SU-DHL-6 (cell line): ENCODE results near the gene KCNJ15.

Experiments
- H2AFZ ChIP-seq: fragments of 200-600 bp; sonication (generic); 2 replicates; pipeline ENCODE4 v1.6.1; 2014; ENCODE audit warnings: low read depth, mild to moderate bottlenecking, moderate library complexity, mixed read lengths, antibody characterized with exemption, low read length; ENCODE audit not compliant: severe bottlenecking
- H3F3A ChIP-seq: fragments of 200-600 bp; shearing (Covaris generic); 2 replicates; pipeline ENCODE4 v1.6.0; 2016; ENCODE audit warnings: antibody characterized with exemption, mild to moderate bottlenecking; ENCODE audit not compliant: insufficient read depth
- H3K27ac ChIP-seq: fragments of 200-600 bp; sonication (generic); 2 replicates; pipeline ENCODE4 v1.5.1; 2016; ENCODE audit warnings: low read depth, mild to moderate bottlenecking, low read length, moderate library complexity, mixed read lengths
- H3K27me3 ChIP-seq: fragments of 200-600 bp; sonication (generic), shearing (Covaris generic); 2 replicates; pipeline ENCODE4 v1.6.0; 2014; ENCODE audit warnings: mild to moderate bottlenecking, low read length
- H3K36me3 ChIP-seq: fragments of 200-600 bp; sonication (generic); 2 replicates; pipeline ENCODE4 v1.6.1; 2014; ENCODE audit warnings: mild to moderate bottlenecking, low read length, mixed read lengths
- H3K4me2 ChIP-seq: fragments of 300-600, 200-600 bp; shearing (Covaris generic), sonication (generic); 2 replicates; pipeline ENCODE4 v1.6.0; 2014; ENCODE audit warnings: low read length, low read depth, mild to moderate bottlenecking; ENCODE audit not compliant: poor library complexity, severe bottlenecking
- H3K4me3 ChIP-seq: fragments of 200-600 bp; sonication (generic); 2 replicates; pipeline ENCODE4 v1.5.1; 2014; ENCODE audit warnings: antibody characterized with exemption, low read length, mild to moderate bottlenecking, mixed read lengths; ENCODE audit not compliant: insufficient read depth, poor library complexity, severe bottlenecking
- H3K79me2 ChIP-seq: fragments of 200-600 bp; sonication (generic); 2 replicates; pipeline ENCODE4 v1.6.1; 2014; ENCODE audit warnings: mild to moderate bottlenecking, low read length, moderate library complexity; ENCODE audit not compliant: insufficient read depth
- H3K9ac ChIP-seq: fragments of 200-600 bp; sonication (generic); 2 replicates; pipeline ENCODE4 v1.7.0; 2014; ENCODE audit warnings: mild to moderate bottlenecking, low read length
- H3K9me2 ChIP-seq: fragments of 200-600 bp; sonication (generic); replicated peaks from 2 replicates; pipeline ENCODE4 v1.6.1; 2014; ENCODE audit warnings: low read length; ENCODE audit not compliant: insufficient read depth
- H3K9me3 ChIP-seq: fragments of 200-600 bp; sonication (generic); 2 replicates; pipeline ENCODE4 v1.6.1; 2014; ENCODE audit warnings: low read length, mixed read lengths; ENCODE audit not compliant: insufficient read depth
- H4K20me1 ChIP-seq: fragments of 200-600 bp; sonication (generic); 2 replicates; pipeline ENCODE4 v1.6.1; 2014; ENCODE audit warnings: low read depth, mild to moderate bottlenecking, antibody characterized with exemption, low read length, moderate library complexity, mixed read lengths
- CTCF ChIP-seq: fragments of 200-600 bp; sonication (generic); IDR thresholded peaks from one replicate; pipeline ENCODE4 v1.5.1; 2017; ENCODE audit warnings: antibody characterized with exemption, mild to moderate bottlenecking, low read length, moderate library complexity; ENCODE audit not compliant: insufficient read depth, poor library complexity, severe bottlenecking
- EZH2phosphoT487 ChIP-seq: fragments of 200-600 bp; sonication (generic), shearing (Covaris generic); conservative IDR thresholded peaks from 2 replicates; pipeline ENCODE4 v1.6.1; 2018; ENCODE audit warnings: mild to moderate bottlenecking, antibody characterized with exemption, low read length, moderate library complexity, mixed read lengths

KCNJ15 gene

GRCh38 chr21:38272215-38272614, 15.4 kb downstream of the KCNJ15 start:
- Histone ChIP-seq H3K27me3 (no peaks in the 10 kb centered on the region), H3K27ac (no peak overlapping the region), H3F3A (no peaks in the 10 kb centered on the region), H3K79me2 (no peaks in the 10 kb centered on the region), H4K20me1 (no peaks in the 10 kb centered on the region), H3K9me3 (no peaks in the 10 kb centered on the region), H3K9me2 (no peaks in the 10 kb centered on the region), H3K36me3 (no peaks in the 10 kb centered on the region), H3K9ac (no peak overlapping the region), H3K4me2 (no peak overlapping the region), H3K4me3 (no peak overlapping the region), H2AFZ (no peak overlapping the region)
- TF ChIP-seq CTCF, result no peak

- Histone ChIP-seq H3K27ac (no peak overlapping the region), H3K36me3 (no peaks in the 10 kb centered on the region), H3K9me3 (no peaks in the 10 kb centered on the region), H3K27me3 (no peaks in the 10 kb centered on the region), H3K4me2 (no peak overlapping the region), H3K9me2 (no peaks in the 10 kb centered on the region), H3K79me2 (no peaks in the 10 kb centered on the region), H3F3A (no peaks in the 10 kb centered on the region), H2AFZ (no peak overlapping the region), H3K4me3 (no peak overlapping the region), H4K20me1 (no peaks in the 10 kb centered on the region), H3K9ac (no peak overlapping the region)
- TF ChIP-seq CTCF (no peak), EZH2phosphoT487 (no peak)
Measured at GRCh38 chr21:38273745-38274542, 17.2 kb downstream of the KCNJ15 start.

GRCh38 chr21:38277501-38278131, 20.8 kb downstream of the KCNJ15 start:
- TF ChIP-seq EZH2phosphoT487 (no peak), CTCF (no peak)
- Histone ChIP-seq H4K20me1 (no peaks in the 10 kb centered on the region), H3K4me3 (no peak overlapping the region), H3F3A (no peaks in the 10 kb centered on the region), H3K79me2 (no peaks in the 10 kb centered on the region), H3K27me3 (0 out of 2 replicates have a peak, but pooled peaks cover 4% of the 10 kb centered on the region), H3K36me3 (no peaks in the 10 kb centered on the region), H3K4me2 (no peak overlapping the region), H3K27ac (no peak overlapping the region), H3K9ac (no peak overlapping the region), H2AFZ (no peak overlapping the region), H3K9me3 (no peaks in the 10 kb centered on the region), H3K9me2 (no peaks in the 10 kb centered on the region)
